SU-DHL-6 (cell line): ENCODE measurements around the gene HS6ST3.

Experiments used
- H2AFZ ChIP-seq: fragments of 200-600 bp; sonication (generic); 2 replicates; pipeline ENCODE4 v1.6.1; 2014; ENCODE audit warnings: low read depth, mild to moderate bottlenecking, moderate library complexity, mixed read lengths, antibody characterized with exemption, low read length; ENCODE audit not compliant: severe bottlenecking
- H3F3A ChIP-seq: fragments of 200-600 bp; shearing (Covaris generic); 2 replicates; pipeline ENCODE4 v1.6.0; 2016; ENCODE audit warnings: antibody characterized with exemption, mild to moderate bottlenecking; ENCODE audit not compliant: insufficient read depth
- H3K27ac ChIP-seq: fragments of 200-600 bp; sonication (generic); 2 replicates; pipeline ENCODE4 v1.5.1; 2016; ENCODE audit warnings: low read depth, mild to moderate bottlenecking, low read length, moderate library complexity, mixed read lengths
- H3K27me3 ChIP-seq: fragments of 200-600 bp; sonication (generic), shearing (Covaris generic); 2 replicates; pipeline ENCODE4 v1.6.0; 2014; ENCODE audit warnings: mild to moderate bottlenecking, low read length
- H3K36me3 ChIP-seq: fragments of 200-600 bp; sonication (generic); 2 replicates; pipeline ENCODE4 v1.6.1; 2014; ENCODE audit warnings: mild to moderate bottlenecking, low read length, mixed read lengths
- H3K4me2 ChIP-seq: fragments of 300-600, 200-600 bp; shearing (Covaris generic), sonication (generic); 2 replicates; pipeline ENCODE4 v1.6.0; 2014; ENCODE audit warnings: low read length, low read depth, mild to moderate bottlenecking; ENCODE audit not compliant: poor library complexity, severe bottlenecking
- H3K4me3 ChIP-seq: fragments of 200-600 bp; sonication (generic); 2 replicates; pipeline ENCODE4 v1.5.1; 2014; ENCODE audit warnings: antibody characterized with exemption, low read length, mild to moderate bottlenecking, mixed read lengths; ENCODE audit not compliant: insufficient read depth, poor library complexity, severe bottlenecking
- H3K79me2 ChIP-seq: fragments of 200-600 bp; sonication (generic); 2 replicates; pipeline ENCODE4 v1.6.1; 2014; ENCODE audit warnings: mild to moderate bottlenecking, low read length, moderate library complexity; ENCODE audit not compliant: insufficient read depth
- H3K9ac ChIP-seq: fragments of 200-600 bp; sonication (generic); 2 replicates; pipeline ENCODE4 v1.7.0; 2014; ENCODE audit warnings: mild to moderate bottlenecking, low read length
- H3K9me2 ChIP-seq: fragments of 200-600 bp; sonication (generic); replicated peaks from 2 replicates; pipeline ENCODE4 v1.6.1; 2014; ENCODE audit warnings: low read length; ENCODE audit not compliant: insufficient read depth
- H3K9me3 ChIP-seq: fragments of 200-600 bp; sonication (generic); 2 replicates; pipeline ENCODE4 v1.6.1; 2014; ENCODE audit warnings: low read length, mixed read lengths; ENCODE audit not compliant: insufficient read depth
- H4K20me1 ChIP-seq: fragments of 200-600 bp; sonication (generic); 2 replicates; pipeline ENCODE4 v1.6.1; 2014; ENCODE audit warnings: low read depth, mild to moderate bottlenecking, antibody characterized with exemption, low read length, moderate library complexity, mixed read lengths
- CTCF ChIP-seq: fragments of 200-600 bp; sonication (generic); IDR thresholded peaks from one replicate; pipeline ENCODE4 v1.5.1; 2017; ENCODE audit warnings: antibody characterized with exemption, mild to moderate bottlenecking, low read length, moderate library complexity; ENCODE audit not compliant: insufficient read depth, poor library complexity, severe bottlenecking
- EZH2phosphoT487 ChIP-seq: fragments of 200-600 bp; sonication (generic), shearing (Covaris generic); conservative IDR thresholded peaks from 2 replicates; pipeline ENCODE4 v1.6.1; 2018; ENCODE audit warnings: mild to moderate bottlenecking, antibody characterized with exemption, low read length, moderate library complexity, mixed read lengths

Gene HS6ST3

GRCh38 chr13:96415831-96416385 is 326.0 kb downstream of the HS6ST3 start:
- no peak overlapping the region for H3K4me3 ChIP-seq

GRCh38 chr13:96417939-96418685 is 328.2 kb downstream of the HS6ST3 start:
- Histone ChIP-seq H3K27me3 (no peaks in the 10 kb centered on the region), H4K20me1 (no peaks in the 10 kb centered on the region), H3K36me3 (no peaks in the 10 kb centered on the region), H3K9me2 (no peaks in the 10 kb centered on the region), H3K27ac (no peak overlapping the region), H3K4me3 (no peak overlapping the region), H3F3A (no peaks in the 10 kb centered on the region), H3K4me2 (no peak overlapping the region), H3K9me3 (no peaks in the 10 kb centered on the region), H3K79me2 (no peaks in the 10 kb centered on the region), H2AFZ (no peak overlapping the region), H3K9ac (no peak overlapping the region)
- no peak for TF ChIP-seq CTCF
- no peak for TF ChIP-seq EZH2phosphoT487

More at GRCh38 chr13:96415831-96416385, 326.0 kb downstream of the HS6ST3 start:
- Histone ChIP-seq H2AFZ (no peak overlapping the region), H3K9me3 (no peaks in the 10 kb centered on the region), H3K79me2 (no peaks in the 10 kb centered on the region), H3K27me3 (no peaks in the 10 kb centered on the region), H3K36me3 (no peaks in the 10 kb centered on the region), H3K9ac (no peak overlapping the region), H3F3A (no peaks in the 10 kb centered on the region), H3K4me2 (no peak overlapping the region), H3K27ac (no peak overlapping the region), H4K20me1 (no peaks in the 10 kb centered on the region), H3K9me2 (no peaks in the 10 kb centered on the region)
- TF ChIP-seq CTCF, result no peak
- TF ChIP-seq EZH2phosphoT487, result no peak

GRCh38 chr13:96421314-96421713 is 331.4 kb downstream of the HS6ST3 start:
- Histone ChIP-seq H3K9me2 (0 out of 2 replicates have a peak, but pooled peaks cover 3% of the 10 kb centered on the region), H3K27me3 (no peaks in the 10 kb centered on the region), H3K36me3 (no peaks in the 10 kb centered on the region), H3K4me2 (no peak overlapping the region), H2AFZ (no peak overlapping the region), H3K4me3 (no peak overlapping the region), H3K79me2 (no peaks in the 10 kb centered on the region), H4K20me1 (no peaks in the 10 kb centered on the region), H3K9ac (no peak overlapping the region), H3F3A (no peaks in the 10 kb centered on the region), H3K27ac (no peak overlapping the region), H3K9me3 (no peaks in the 10 kb centered on the region)
- TF ChIP-seq EZH2phosphoT487 (no peak), CTCF (no peak)
